ENCODE data around the gene OR10A3.

- TF ChIP-seq CTCF (conservative IDR thresholded peaks at IDR 0.05; ENCODE audit: low read depth in 2 of 2), result no peak
- TF ChIP-seq ZNF331 (CRISPR knock-in tag; IDR thresholded peaks at IDR 0.05; ENCODE audit: low read depth), result no peak
Observed at GRCh38 chr11:7931168-7931567, 10.3 kb downstream of the OR10A3 start, which contains the start of gene OR10A6.
